Mammary epithelial cell (primary cell): ENCODE results near the gene IMMP2L.

Experiments
- EZH2 ChIP-seq: IDR thresholded peaks from 2 replicates; pipeline ENCODE4 v1.6.1; 2012; ENCODE audit warnings: low read length, inconsistent platforms, borderline replicate concordance
- TF ChIP-seq, protein P1 (sequence below), 2 donors: IDR thresholded peaks in 1 of 2; conservative IDR thresholded peaks in 1 of 2; 2 replicates each; pipeline ENCODE4 v1.5.1; 2011 to 2012; ENCODE audit warnings: inconsistent platforms in 2 of 2, low read length in 2 of 2, mild to moderate bottlenecking in 2 of 2, control low read depth in 1 of 2, low read depth in 1 of 2; ENCODE audit not compliant: insufficient read depth in 1 of 2; ENCODE audit errors: extremely low read depth in 1 of 2

DNA sequence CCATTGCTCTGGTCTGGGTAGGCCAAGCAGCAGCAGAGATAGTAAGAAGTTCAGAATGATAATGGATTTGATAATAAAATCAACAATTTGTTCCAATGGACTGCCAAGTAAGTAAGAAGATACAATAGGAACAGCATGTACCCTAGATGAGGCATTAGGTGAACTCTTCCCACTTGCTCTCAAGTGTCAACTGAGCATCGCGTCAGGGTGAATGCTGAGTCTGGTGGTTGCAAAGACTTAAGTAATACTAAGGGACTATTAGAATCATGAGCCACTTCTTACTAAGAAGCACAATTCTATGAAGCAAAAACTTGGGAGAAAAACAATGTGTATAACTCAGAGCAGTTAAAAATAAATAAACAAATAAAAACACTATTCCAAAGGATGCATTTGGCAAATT is 416.8 kb downstream of the IMMP2L start:
- TF ChIP-seq, protein P1, sequence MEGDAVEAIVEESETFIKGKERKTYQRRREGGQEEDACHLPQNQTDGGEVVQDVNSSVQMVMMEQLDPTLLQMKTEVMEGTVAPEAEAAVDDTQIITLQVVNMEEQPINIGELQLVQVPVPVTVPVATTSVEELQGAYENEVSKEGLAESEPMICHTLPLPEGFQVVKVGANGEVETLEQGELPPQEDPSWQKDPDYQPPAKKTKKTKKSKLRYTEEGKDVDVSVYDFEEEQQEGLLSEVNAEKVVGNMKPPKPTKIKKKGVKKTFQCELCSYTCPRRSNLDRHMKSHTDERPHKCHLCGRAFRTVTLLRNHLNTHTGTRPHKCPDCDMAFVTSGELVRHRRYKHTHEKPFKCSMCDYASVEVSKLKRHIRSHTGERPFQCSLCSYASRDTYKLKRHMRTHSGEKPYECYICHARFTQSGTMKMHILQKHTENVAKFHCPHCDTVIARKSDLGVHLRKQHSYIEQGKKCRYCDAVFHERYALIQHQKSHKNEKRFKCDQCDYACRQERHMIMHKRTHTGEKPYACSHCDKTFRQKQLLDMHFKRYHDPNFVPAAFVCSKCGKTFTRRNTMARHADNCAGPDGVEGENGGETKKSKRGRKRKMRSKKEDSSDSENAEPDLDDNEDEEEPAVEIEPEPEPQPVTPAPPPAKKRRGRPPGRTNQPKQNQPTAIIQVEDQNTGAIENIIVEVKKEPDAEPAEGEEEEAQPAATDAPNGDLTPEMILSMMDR (conservative IDR thresholded peaks at IDR 0.05 in 1 of 2, IDR thresholded peaks at IDR 0.05 in 1 of 2; ENCODE audit: extremely low read depth in 1 of 2, insufficient read depth in 1 of 2, low read depth in 1 of 2, low read length in 2 of 2): no peak
- TF ChIP-seq EZH2: no peak
